ENCODE measurements around the gene KCNH4. TPM values are rescaled to one million over a fixed set of nuclear protein-coding genes. Genes with fewer than 3 reads are reported as not detected.
A peak's percentile ranks its signal among the peaks of the same experiment; 100 is the strongest.

Gene KCNH4
- total and polyA plus RNA-seq, 2 of the 13 experiments (the other 11 are each of a cell fraction or from before 2014, with no cell fraction given): 0.01 to 0.09 TPM

GRCh38 chr17:42116705-42117396 lies 64.1 kb downstream of the KCNH4 start (continued):
- no peak for TF ChIP-seq MED13 (CRISPR knock-in tag; IDR thresholded peaks at IDR 0.05)
- no peak for TF ChIP-seq FOXC1 (CRISPR knock-in tag; IDR thresholded peaks at IDR 0.05; ENCODE audit: borderline replicate concordance)
- peak; percentile 59 for TF ChIP-seq GATAD2A (CRISPR knock-in tag; IDR thresholded peaks at IDR 0.05)
- TF ChIP-seq SIX4 (CRISPR knock-in tag; IDR thresholded peaks at IDR 0.05): no peak
- TF ChIP-seq ZSCAN29 (CRISPR knock-in tag; conservative IDR thresholded peaks at IDR 0.05): no peak
- TF ChIP-seq ZNF572 (CRISPR knock-in tag; IDR thresholded peaks at IDR 0.05): no peak
- no peak for TF ChIP-seq ZNF761 (CRISPR knock-in tag; conservative IDR thresholded peaks at IDR 0.05)
- TF ChIP-seq ZNF598 (CRISPR knock-in tag; IDR thresholded peaks at IDR 0.05; ENCODE audit: borderline replicate concordance): no peak
- no peak for TF ChIP-seq ZC3H13 (CRISPR knock-in tag; IDR thresholded peaks at IDR 0.05)
- no peak for TF ChIP-seq ZBTB44 (CRISPR knock-in tag; IDR thresholded peaks at IDR 0.05)
- no peak for TF ChIP-seq REXO4 (CRISPR knock-in tag; IDR thresholded peaks at IDR 0.05; ENCODE audit: borderline replicate concordance)
- TF ChIP-seq ZNF564 (CRISPR knock-in tag; IDR thresholded peaks at IDR 0.05): no peak
- peak; percentile 37 for TF ChIP-seq ZNF687 (CRISPR knock-in tag; IDR thresholded peaks at IDR 0.05)
- peak; percentile 75 for TF ChIP-seq CEBPG (CRISPR knock-in tag; IDR thresholded peaks at IDR 0.05)
- TF ChIP-seq TOPORS (CRISPR knock-in tag; IDR thresholded peaks at IDR 0.05): no peak
- peak; percentile 2 for TF ChIP-seq GABPB1 (CRISPR knock-in tag; IDR thresholded peaks at IDR 0.05)
- TF ChIP-seq ZNF501 (CRISPR knock-in tag; IDR thresholded peaks at IDR 0.05): no peak
- no peak for TF ChIP-seq MLX (CRISPR knock-in tag; IDR thresholded peaks at IDR 0.05)
- TF ChIP-seq ZNF710 (CRISPR knock-in tag; IDR thresholded peaks at IDR 0.05; ENCODE audit: borderline replicate concordance): no peak
- TF ChIP-seq FOSL1 (CRISPR knock-in tag; IDR thresholded peaks at IDR 0.05; ENCODE audit: borderline replicate concordance): no peak
- no peak for TF ChIP-seq HIC2 (CRISPR knock-in tag; IDR thresholded peaks at IDR 0.05; ENCODE audit: low read depth)

Measured in HepG2 (cell line).